HEK293 (cell line): Measurements from ENCODE around the gene KRT80.

Experiments
- OVOL3 ChIP-seq: fragments of 450-650 bp; formaldehyde crosslinking; IDR thresholded peaks from 2 replicates; pipeline ENCODE4 v1.5.1; 2016; ENCODE audit warnings: missing biosample characterization, missing genetic modification characterization
- ZNF530 ChIP-seq: fragments of 450-650 bp; formaldehyde crosslinking; IDR thresholded peaks from 2 replicates; pipeline ENCODE4 v1.5.1; 2016; ENCODE audit warnings: low read depth, missing biosample characterization, missing genetic modification characterization

DNA sequence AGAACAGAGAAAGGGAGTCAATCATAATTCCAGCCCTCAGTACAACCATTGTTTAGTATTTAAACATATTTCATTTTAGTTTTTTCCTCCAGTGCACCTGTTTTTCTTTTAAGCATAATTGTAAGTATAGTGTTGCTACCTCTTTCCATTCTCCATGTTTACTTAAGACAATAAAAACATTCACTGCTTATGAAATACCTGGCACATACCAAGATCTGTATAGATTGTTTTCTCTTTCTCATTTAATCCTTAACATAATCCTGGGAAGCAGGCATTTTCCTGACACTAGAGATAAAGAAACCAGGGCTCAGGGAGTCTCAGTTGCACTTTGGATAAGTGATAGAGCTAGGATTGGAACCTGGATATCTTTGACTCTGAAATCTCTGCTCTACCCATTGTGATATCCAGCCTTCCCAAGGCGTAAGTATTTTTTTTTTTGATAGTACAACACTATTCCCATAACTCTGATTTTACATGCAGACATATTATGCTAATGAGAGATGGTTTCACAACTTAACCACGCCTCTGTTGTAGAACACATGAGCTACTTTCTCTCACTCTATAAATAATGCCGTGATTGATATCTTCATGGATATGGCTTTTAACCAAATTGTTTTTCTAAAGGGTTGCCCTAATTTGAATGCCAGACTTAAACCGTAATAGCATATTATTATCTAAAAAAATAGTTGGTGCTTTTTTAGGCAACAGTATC lies 29.4 kb upstream of the KRT80 start:
- TF ChIP-seq ZNF530 (no peak), OVOL3 (tag by site-specific recombination) (no peak)
